NT2/D1 (cell line): Measurements from ENCODE around the gene EIF1.

ENCODE experiments used
- SUZ12 ChIP-seq: IDR thresholded peaks from 2 replicates; pipeline ENCODE4 v1.6.1; 2011; ENCODE audit not compliant: insufficient read length, insufficient read depth; ENCODE audit errors: extremely low read depth
- ZNF274 ChIP-seq: IDR thresholded peaks from 2 replicates; pipeline ENCODE4 v1.6.1; 2011; ENCODE audit warnings: mild to moderate bottlenecking, low read depth, low read length

- TF ChIP-seq ZNF274 (no peak), SUZ12 (no peak)
Observed at GRCh38 chr17:41697122-41697962, 8.7 kb downstream of the EIF1 start.
